Measurements from ENCODE around the gene TMOD2.

TMOD2 gene

GRCh38 chr15:51714162-51714561 is 37.2 kb upstream of the TMOD2 start:
- POLR2A ChIA-PET, result no interaction called here

GRCh38 chr15:51714911-51715310 is 36.5 kb upstream of the TMOD2 start:
- CTCF ChIA-PET, result interaction anchor here (1.2 to 1.5 kb wide), 2 partner anchors 14 to 43 kb away, joined by 3 to 4 read pairs; no protein-coding TSS in a partner anchor
- POLR2A ChIA-PET, result no interaction called here

More at GRCh38 chr15:51714162-51714561, 37.2 kb upstream of the TMOD2 start:
- TF ChIP-seq CTCF (IDR thresholded peaks at IDR 0.05; ENCODE audit: control extremely low read depth, extremely low read depth, low read depth, missing control alignments), result no peak
- CTCF ChIA-PET, result interaction anchor here (1.2 kb wide), 1 partner anchor 13 kb away, joined by 4 read pairs; no protein-coding TSS in a partner anchor
- DNase-seq (ENCODE audit: extremely low spot score), result no peak

DNA sequence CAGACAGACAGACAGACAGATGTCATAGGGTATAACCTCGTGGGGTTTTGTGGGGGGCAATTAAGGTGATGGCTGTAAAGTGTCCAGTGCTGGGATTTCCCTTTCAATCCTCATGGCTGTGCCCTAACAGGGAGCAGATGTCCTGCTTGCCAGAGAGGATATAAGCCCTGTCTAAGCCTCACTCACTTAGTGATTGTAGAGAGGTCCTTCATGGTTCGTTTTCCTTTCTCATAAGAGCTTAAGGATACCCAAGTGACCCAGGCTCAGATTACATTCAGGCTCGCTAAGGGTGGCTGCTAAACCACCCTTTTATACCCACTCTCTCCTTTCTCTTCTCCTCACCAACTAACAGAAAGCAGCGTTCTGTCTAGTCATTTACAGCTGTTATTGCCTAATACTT is 33.2 kb upstream of the TMOD2 start:
- TF ChIP-seq CTCF (IDR thresholded peaks at IDR 0.05; ENCODE audit: control extremely low read depth, extremely low read depth, low read depth, missing control alignments), result no peak
- no peak for DNase-seq (ENCODE audit: extremely low spot score)
- POLR2A ChIA-PET, result no interaction called here
- CTCF ChIA-PET, result interaction anchor here (1.5 kb wide), 1 partner anchor 68 kb away, joined by 3 read pairs; no protein-coding TSS in a partner anchor

More at GRCh38 chr15:51714911-51715310, 36.5 kb upstream of the TMOD2 start:
- no peak for TF ChIP-seq CTCF (IDR thresholded peaks at IDR 0.05; ENCODE audit: control extremely low read depth, extremely low read depth, low read depth, missing control alignments)
- DNase-seq (ENCODE audit: extremely low spot score), result no peak

- TF ChIP-seq CTCF (IDR thresholded peaks at IDR 0.05; ENCODE audit: control extremely low read depth, extremely low read depth, low read depth, missing control alignments), result no peak
- ChIA-PET POLR2A (no interaction called here), CTCF (interaction anchor here (1.1 kb wide), 1 partner anchor 58 kb away, joined by 3 read pairs; no protein-coding TSS in a partner anchor)
- no peak for DNase-seq (ENCODE audit: extremely low spot score)
Observed at GRCh38 chr15:51718746-51719145, 32.7 kb upstream of the TMOD2 start.

DNA sequence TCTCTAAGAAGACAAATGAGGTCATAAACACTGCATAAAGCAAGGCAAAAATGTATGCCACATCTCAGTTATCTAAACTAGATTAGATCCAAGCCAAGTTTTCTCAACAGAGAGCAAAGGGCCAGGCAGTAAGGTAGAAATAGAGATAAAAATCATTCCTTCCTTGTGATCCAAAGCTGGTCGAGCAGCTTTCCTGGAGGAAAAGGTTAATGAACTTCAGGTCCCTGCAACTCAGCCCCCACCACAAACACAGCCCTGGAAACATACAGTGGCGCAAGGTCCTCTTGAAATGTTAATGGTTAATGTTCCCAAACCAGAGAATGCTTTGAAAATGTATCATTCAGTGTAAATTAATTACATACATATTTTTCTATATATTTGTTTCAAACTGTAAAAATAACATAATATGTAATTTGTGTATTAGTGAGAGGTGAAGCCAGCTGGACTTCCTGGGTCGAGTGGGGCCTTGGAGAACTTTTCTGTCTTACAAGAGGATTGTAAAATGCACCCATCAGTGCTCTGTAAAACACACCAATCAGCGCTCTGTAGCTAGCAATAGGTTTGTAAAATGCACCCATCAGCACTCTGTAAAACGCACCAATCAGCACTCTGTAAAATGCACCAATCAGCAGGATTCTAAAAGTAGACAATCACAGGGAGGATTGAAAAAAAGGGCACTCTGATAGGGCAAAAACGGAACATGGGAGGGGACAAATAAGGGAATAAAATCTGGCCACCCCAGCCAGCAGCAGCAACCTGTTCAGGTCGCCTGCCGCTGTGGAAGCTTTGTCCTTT is 31.0 kb upstream of the TMOD2 start:
- CTCF ChIA-PET, result interaction anchor here (0.9 to 1.8 kb wide), 2 partner anchors 34 to 70 kb away, joined by 3 to 7 read pairs; no protein-coding TSS in a partner anchor
- DNase-seq (ENCODE audit: extremely low spot score), result no peak
- POLR2A ChIA-PET, result no interaction called here
- TF ChIP-seq CTCF (IDR thresholded peaks at IDR 0.05; ENCODE audit: control extremely low read depth, extremely low read depth, low read depth, missing control alignments), result no peak

- ChIA-PET CTCF (interaction anchor here (1.4 to 1.7 kb wide), 3 partner anchors 11 to 54 kb away, joined by 4 to 6 read pairs (median 5); no protein-coding TSS in a partner anchor), POLR2A (no interaction called here)
- no peak for TF ChIP-seq CTCF (IDR thresholded peaks at IDR 0.05; ENCODE audit: control extremely low read depth, extremely low read depth, low read depth, missing control alignments)
- no peak for DNase-seq (ENCODE audit: extremely low spot score)
Observed at GRCh38 chr15:51721199-51721960, 30.0 kb upstream of the TMOD2 start.

Data from GM10248 (cell line).